ENCODE data around the gene FDXR.

DNA sequence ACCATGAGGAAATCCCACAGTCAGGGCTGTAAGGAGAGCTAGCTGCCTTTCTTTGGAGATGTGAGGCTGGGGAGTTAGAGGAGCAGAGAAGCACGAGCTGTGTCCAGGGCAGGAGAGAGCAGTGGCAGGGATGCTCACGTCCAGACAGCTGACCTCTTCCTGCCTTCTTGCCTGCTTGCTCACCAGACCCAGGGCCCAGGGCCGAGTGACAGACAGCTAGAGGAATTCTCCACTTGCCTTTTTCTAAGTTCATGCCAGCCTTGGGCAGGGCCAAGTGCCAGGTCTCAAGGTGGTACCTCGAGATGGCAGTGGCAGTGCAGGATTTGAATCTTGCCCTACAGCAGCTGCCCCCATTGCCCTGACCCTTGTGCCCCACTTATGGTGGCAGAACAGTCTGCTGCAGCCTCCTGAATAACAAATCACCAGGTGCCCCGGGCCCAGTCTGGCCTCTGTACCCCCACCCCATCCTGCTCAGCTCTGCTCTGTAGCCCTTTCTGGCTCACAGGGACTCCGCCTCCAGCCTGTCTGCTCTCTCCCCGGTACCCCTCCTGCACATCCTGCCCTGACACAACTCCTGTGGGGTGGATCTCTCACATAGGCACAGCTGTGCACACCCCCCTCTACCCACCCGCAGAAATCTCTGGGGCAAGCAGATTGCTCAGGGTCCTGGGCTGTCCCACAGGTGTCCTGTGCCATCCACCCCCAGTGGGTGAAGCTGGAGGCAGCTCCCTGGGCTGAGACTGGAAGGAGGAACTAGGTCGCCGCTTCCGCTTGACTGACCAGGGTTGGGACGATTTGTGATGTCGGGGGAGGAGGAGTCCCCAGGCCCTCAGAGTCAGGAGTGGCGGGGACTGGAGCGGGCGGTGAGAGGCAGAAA is 39.1 kb downstream of the FDXR start:
- TF ChIP-seq, protein P1, sequence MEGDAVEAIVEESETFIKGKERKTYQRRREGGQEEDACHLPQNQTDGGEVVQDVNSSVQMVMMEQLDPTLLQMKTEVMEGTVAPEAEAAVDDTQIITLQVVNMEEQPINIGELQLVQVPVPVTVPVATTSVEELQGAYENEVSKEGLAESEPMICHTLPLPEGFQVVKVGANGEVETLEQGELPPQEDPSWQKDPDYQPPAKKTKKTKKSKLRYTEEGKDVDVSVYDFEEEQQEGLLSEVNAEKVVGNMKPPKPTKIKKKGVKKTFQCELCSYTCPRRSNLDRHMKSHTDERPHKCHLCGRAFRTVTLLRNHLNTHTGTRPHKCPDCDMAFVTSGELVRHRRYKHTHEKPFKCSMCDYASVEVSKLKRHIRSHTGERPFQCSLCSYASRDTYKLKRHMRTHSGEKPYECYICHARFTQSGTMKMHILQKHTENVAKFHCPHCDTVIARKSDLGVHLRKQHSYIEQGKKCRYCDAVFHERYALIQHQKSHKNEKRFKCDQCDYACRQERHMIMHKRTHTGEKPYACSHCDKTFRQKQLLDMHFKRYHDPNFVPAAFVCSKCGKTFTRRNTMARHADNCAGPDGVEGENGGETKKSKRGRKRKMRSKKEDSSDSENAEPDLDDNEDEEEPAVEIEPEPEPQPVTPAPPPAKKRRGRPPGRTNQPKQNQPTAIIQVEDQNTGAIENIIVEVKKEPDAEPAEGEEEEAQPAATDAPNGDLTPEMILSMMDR (IDR thresholded peaks at IDR 0.05): no peak
- no peak for TF ChIP-seq POLR2A (IDR thresholded peaks at IDR 0.05)

Measured in right lobe of liver (tissue), 4 donors.